IMR-90 (cell line): ENCODE data around the gene CD209. TPM values are rescaled to one million over a fixed set of nuclear protein-coding genes. Genes with fewer than 3 reads are reported as not detected.

Experiments used
- ATAC-seq: fragments of 200-7000 bp; cut with Tn5 transposase; 2 replicates; pipeline ENCODE4 v1.9.1; 2020; ENCODE audit warnings: low read depth, mild to moderate bottlenecking, moderate library complexity
- BruUV-seq: library from RNA; stranded (reverse); fragments of 400-500 nt; replicated peaks from 2 replicates; lab custom pipeline; 2021; lab: Mats Ljungman, UMichigan
- CTCF ChIA-PET: fragments of 300-600 bp; formaldehyde crosslinking; extraction: SDS; loops from one replicate; lab custom pipeline; 2021; ENCODE audit warnings: antibody characterized with exemption; lab: Yijun Ruan, JAX
- POLR2A ChIA-PET: fragments of 300-600 bp; sonication (Branson Sonifier 250); formaldehyde crosslinking; loops from one replicate; lab custom pipeline; 2022; ENCODE audit warnings: antibody characterized with exemption; ENCODE audit not compliant: unreplicated experiment; lab: Charles Lee
- DNase-seq: peaks from one replicate; pipeline ENCODE4 v3.0.0; 2013
- H2AFZ ChIP-seq: replicated peaks from 2 replicates; pipeline ENCODE3; 2013; ENCODE audit warnings: low read length, mild to moderate bottlenecking; ENCODE audit not compliant: poor library complexity
- H2AK5ac ChIP-seq: 2 replicates; pipeline ENCODE4 v1.6.1; 2013; ENCODE audit warnings: low read depth, low read length, inconsistent platforms
- H2AK9ac ChIP-seq: replicated peaks from 2 replicates; pipeline ENCODE3; 2013; ENCODE audit warnings: mild to moderate bottlenecking, low read depth, low read length, moderate library complexity; ENCODE audit not compliant: poor library complexity
- H2BK120ac ChIP-seq: 2 replicates; pipeline ENCODE4 v1.6.1; 2013; ENCODE audit warnings: low read depth, low read length, inconsistent platforms
- H2BK15ac ChIP-seq: 3 replicates; pipeline ENCODE4 v1.6.1; 2013; ENCODE audit warnings: low read depth, low read length, inconsistent platforms
- H2BK20ac ChIP-seq: 2 replicates; pipeline ENCODE4 v1.6.1; 2013; ENCODE audit warnings: low read depth, mild to moderate bottlenecking, inconsistent platforms, low read length, moderate library complexity
- H2BK5ac ChIP-seq: 2 replicates; pipeline ENCODE4 v1.6.1; 2013; ENCODE audit warnings: mild to moderate bottlenecking, low read depth, low read length, inconsistent platforms; ENCODE audit not compliant: poor library complexity, severe bottlenecking
- H3K14ac ChIP-seq: replicated peaks from 2 replicates; pipeline ENCODE4 v1.6.1; 2013; ENCODE audit warnings: low read depth, low read length, inconsistent platforms
- H3K18ac ChIP-seq: 2 replicates; pipeline ENCODE4 v1.6.1; 2013; ENCODE audit warnings: low read depth, low read length, control low read depth
- H3K23ac ChIP-seq: 2 replicates; pipeline ENCODE4 v1.6.1; 2013; ENCODE audit warnings: low read depth, low read length, inconsistent platforms
- H3K27ac ChIP-seq: 2 replicates; pipeline ENCODE4 v1.5.1; 2013; ENCODE audit warnings: mild to moderate bottlenecking, control low read depth, low read length; ENCODE audit not compliant: insufficient read depth
- H3K27me3 ChIP-seq: 2 replicates; pipeline ENCODE4 v1.6.1; 2013; ENCODE audit warnings: low read length; ENCODE audit not compliant: control insufficient read depth, insufficient read depth
- H3K36me3 ChIP-seq: 2 replicates; pipeline ENCODE4 v1.6.1; 2013; ENCODE audit warnings: low read length, mixed read lengths; ENCODE audit not compliant: control insufficient read depth, insufficient read depth
- H3K4ac ChIP-seq: 2 replicates; pipeline ENCODE4 v1.6.1; 2013; ENCODE audit warnings: low read depth, low read length, inconsistent platforms
- H3K4me1 ChIP-seq: 2 replicates; pipeline ENCODE4 v1.6.1; 2013; ENCODE audit warnings: low read length, mixed read lengths; ENCODE audit not compliant: control insufficient read depth, insufficient read depth
- H3K4me2 ChIP-seq: 2 replicates; pipeline ENCODE4 v1.6.1; 2013; ENCODE audit warnings: low read depth, mild to moderate bottlenecking, control low read depth, low read length, moderate library complexity
- H3K4me3 ChIP-seq: 2 replicates; pipeline ENCODE4 v1.5.1; 2013; ENCODE audit warnings: low read depth, mild to moderate bottlenecking, control low read depth, low read length, moderate library complexity; ENCODE audit not compliant: insufficient read depth
- H3K56ac ChIP-seq: 2 replicates; pipeline ENCODE4 v1.6.1; 2013; ENCODE audit warnings: low read length, inconsistent platforms; ENCODE audit not compliant: insufficient read depth; ENCODE audit errors: extremely low read depth
- H3K79me1 ChIP-seq, 2 experiments: 2 replicates each; pipeline ENCODE4 v1.6.1; 2013; ENCODE audit warnings: low read length in 2 of 2, inconsistent platforms in 1 of 2, low read depth in 1 of 2
- H3K9ac ChIP-seq: 2 replicates; pipeline ENCODE4 v1.6.1; 2013; ENCODE audit warnings: low read depth, low read length, control low read depth
- H3K9me1 ChIP-seq: 2 replicates; pipeline ENCODE4 v1.6.1; 2013; ENCODE audit warnings: low read length, inconsistent platforms; ENCODE audit not compliant: insufficient read depth
- H3K9me3 ChIP-seq: 2 replicates; pipeline ENCODE4 v1.6.1; 2013; ENCODE audit warnings: low read length; ENCODE audit not compliant: control insufficient read depth, insufficient read depth
- H4K20me1 ChIP-seq: 2 replicates; pipeline ENCODE4 v1.6.1; 2013; ENCODE audit warnings: low read length, inconsistent platforms; ENCODE audit not compliant: insufficient read depth
- H4K5ac ChIP-seq: 2 replicates; pipeline ENCODE4 v1.6.1; 2013; ENCODE audit warnings: mild to moderate bottlenecking, low read depth, low read length, control low read depth
- H4K8ac ChIP-seq, 2 experiments: 2 replicates each; pipeline ENCODE4 v1.6.1; 2013; ENCODE audit warnings: low read depth in 2 of 2, low read length in 2 of 2, control low read depth in 1 of 2, inconsistent platforms in 1 of 2
- H4K91ac ChIP-seq: 2 replicates; pipeline ENCODE4 v1.6.1; 2013; ENCODE audit warnings: low read depth, low read length, inconsistent platforms; ENCODE audit not compliant: insufficient read depth
- CEBPB ChIP-seq: IDR thresholded peaks from 2 replicates; pipeline ENCODE4 v1.6.1; 2012; ENCODE audit warnings: low read depth, low read length, improper control_type of control experiment
- MAFK ChIP-seq: IDR thresholded peaks from 2 replicates; pipeline ENCODE4 v1.6.1; 2012; ENCODE audit warnings: low read depth, low read length, improper control_type of control experiment
- MAZ ChIP-seq: IDR thresholded peaks from 2 replicates; pipeline ENCODE4 v1.6.1; 2012; ENCODE audit warnings: low read depth, mild to moderate bottlenecking, low read length, improper control_type of control experiment, moderate library complexity, borderline replicate concordance
- MXI1 ChIP-seq: IDR thresholded peaks from 2 replicates; pipeline ENCODE4 v1.6.1; 2012; ENCODE audit warnings: low read depth, mild to moderate bottlenecking, low read length, moderate library complexity, borderline replicate concordance
- RAD21 ChIP-seq: IDR thresholded peaks from 2 replicates; pipeline ENCODE4 v1.6.1; 2012; ENCODE audit warnings: low read length, improper control_type of control experiment
- RFX5 ChIP-seq: IDR thresholded peaks from 2 replicates; pipeline ENCODE4 v1.8.0; 2012; ENCODE audit warnings: low read depth, mild to moderate bottlenecking, low read length, moderate library complexity
- SMC3 ChIP-seq: fragments of 150-350 bp; IDR thresholded peaks from 2 replicates; pipeline ENCODE4 v1.6.1; 2016; ENCODE audit warnings: low read depth, mild to moderate bottlenecking, antibody characterized with exemption, low read length, moderate library complexity
- WGBS, 2 experiments: methylation state at CpG; one replicate each; pipeline versions ENCODE4 v1.1.5 to v1.1.7; 2013; ENCODE audit warnings: missing lambda C conversion rate in 2 of 2; ENCODE audit not compliant: insufficient read length in 1 of 2; ENCODE audit errors: extremely low coverage in 2 of 2; 5-methylcytosine and 5-hydroxymethylcytosine counted together
- dilution Hi-C: fragments of 300-500 bp; cut with HindIII; formaldehyde crosslinking; loops from one replicate; pipeline ENCODE4 v1.14.3; 2018; ENCODE audit warnings: low sequenced_read_pairs; ENCODE audit not compliant: unreplicated experiment
- in situ Hi-C: fragments of 300-500 bp; cut with MboI; formaldehyde crosslinking; loops from 3 replicates; pipeline ENCODE4 v1.14.3; 2019; ENCODE audit warnings: low sequenced_read_pairs, inconsistent platforms, mixed read lengths
- intact Hi-C: fragments of 100-400 bp; cut with micrococcal nuclease; formaldehyde crosslinking; loops from 2 replicates; pipeline ENCODE4 v1.10.0; 2022
- polyA plus RNA-seq, 3 experiments: library from polyadenylated mRNA; depleted of rRNA; stranded (reverse); fragments of >200 nt; gene quantifications; 2 replicates each; pipeline ENCODE4 v1.2.3, GENCODE V29; 2012; ENCODE audit warnings: low replicate concordance in 1 of 3
- total RNA-seq: library from RNA; depleted of rRNA; stranded (reverse); fragments of >200 nt; gene quantifications from 2 replicates; pipeline ENCODE4 v1.2.3, GENCODE V29; 2012
- TF ChIP-seq, protein P1 (sequence below): fragments of 150-350 bp; IDR thresholded peaks from 2 replicates; pipeline ENCODE4 v1.6.1; 2016; ENCODE audit warnings: low read depth, mild to moderate bottlenecking, low read length, moderate library complexity, borderline replicate concordance
- TF ChIP-seq, protein P2 (sequence below): conservative IDR thresholded peaks from 2 replicates; pipeline ENCODE4 v1.5.1; 2012; ENCODE audit warnings: mild to moderate bottlenecking, low read depth, low read length, improper control_type of control experiment

CD209 gene
- total and polyA plus RNA-seq, 2 of the 4 experiments (the other 2 are of a cell fraction), result not detected

DNA sequence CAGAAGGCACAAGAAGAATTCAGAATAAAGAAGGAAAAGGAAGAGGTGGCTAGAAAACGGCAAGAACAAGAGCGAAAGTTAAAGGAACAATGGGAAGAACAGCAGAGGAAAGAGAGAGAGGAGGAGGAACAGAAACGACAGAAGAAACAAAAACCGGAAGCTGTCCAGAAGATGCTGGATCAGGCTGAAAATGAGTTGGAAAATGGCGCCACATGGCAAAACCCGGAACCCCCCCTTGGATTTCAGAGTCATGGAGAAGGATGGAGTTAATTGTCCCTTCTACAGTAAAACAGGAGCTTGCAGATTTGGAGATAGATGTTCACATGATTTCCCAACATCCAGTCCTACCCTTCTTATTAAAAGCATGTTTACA is 6.7 kb downstream of the CD209 start:
- Histone ChIP-seq H2AK9ac (no peak overlapping the region), H3K27ac (no peak overlapping the region), H3K27me3 (peaks cover 15% of the 10 kb centered on the region), H3K9me1 (no peaks in the 10 kb centered on the region), H2BK5ac (no peak overlapping the region), H4K5ac (no peak overlapping the region), H3K9me3 (no peaks in the 10 kb centered on the region), H2AK5ac (no peak overlapping the region), H3K23ac (no peak overlapping the region), H3K4me3 (no peak overlapping the region), H4K8ac (no peak overlapping the region), H4K91ac (no peak overlapping the region), H2BK120ac (no peak overlapping the region), H3K36me3 (no peaks in the 10 kb centered on the region), H3K14ac (no peak overlapping the region), H2BK20ac (no peak overlapping the region), H3K56ac (no peak overlapping the region), H3K18ac (no peak overlapping the region), H3K79me1 (no peaks in the 10 kb centered on the region), H4K20me1 (no peaks in the 10 kb centered on the region), H3K4me1 (no peaks in the 10 kb centered on the region), H3K4ac (no peak overlapping the region), H2AFZ (no peak overlapping the region), H3K9ac (no peak overlapping the region), H3K4me2 (no peak overlapping the region), H2BK15ac (no peak overlapping the region)
- intact Hi-C loops, result no loop called here
- ChIA-PET CTCF (no interaction called here), POLR2A (no interaction called here)
- dilution Hi-C loops, result no loop called here
- no peak for ATAC-seq
- in situ Hi-C loops, result no loop called here
- WGBS, 2 experiments, result 60% methylated on average over 2 of the region's 6 CpGs; no CpG with 5 or more reads in 1 of the 2 experiments
- BruUV-seq, result no TSS peak
- DNase-seq, result no peak
- TF ChIP-seq SMC3 (no peak), MXI1 (no peak), CEBPB (no peak), MAZ (no peak), RFX5 (no peak), MAFK (no peak), RAD21 (no peak)
- TF ChIP-seq, protein P1, sequence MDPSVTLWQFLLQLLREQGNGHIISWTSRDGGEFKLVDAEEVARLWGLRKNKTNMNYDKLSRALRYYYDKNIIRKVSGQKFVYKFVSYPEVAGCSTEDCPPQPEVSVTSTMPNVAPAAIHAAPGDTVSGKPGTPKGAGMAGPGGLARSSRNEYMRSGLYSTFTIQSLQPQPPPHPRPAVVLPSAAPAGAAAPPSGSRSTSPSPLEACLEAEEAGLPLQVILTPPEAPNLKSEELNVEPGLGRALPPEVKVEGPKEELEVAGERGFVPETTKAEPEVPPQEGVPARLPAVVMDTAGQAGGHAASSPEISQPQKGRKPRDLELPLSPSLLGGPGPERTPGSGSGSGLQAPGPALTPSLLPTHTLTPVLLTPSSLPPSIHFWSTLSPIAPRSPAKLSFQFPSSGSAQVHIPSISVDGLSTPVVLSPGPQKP, result no peak
- TF ChIP-seq, protein P2, sequence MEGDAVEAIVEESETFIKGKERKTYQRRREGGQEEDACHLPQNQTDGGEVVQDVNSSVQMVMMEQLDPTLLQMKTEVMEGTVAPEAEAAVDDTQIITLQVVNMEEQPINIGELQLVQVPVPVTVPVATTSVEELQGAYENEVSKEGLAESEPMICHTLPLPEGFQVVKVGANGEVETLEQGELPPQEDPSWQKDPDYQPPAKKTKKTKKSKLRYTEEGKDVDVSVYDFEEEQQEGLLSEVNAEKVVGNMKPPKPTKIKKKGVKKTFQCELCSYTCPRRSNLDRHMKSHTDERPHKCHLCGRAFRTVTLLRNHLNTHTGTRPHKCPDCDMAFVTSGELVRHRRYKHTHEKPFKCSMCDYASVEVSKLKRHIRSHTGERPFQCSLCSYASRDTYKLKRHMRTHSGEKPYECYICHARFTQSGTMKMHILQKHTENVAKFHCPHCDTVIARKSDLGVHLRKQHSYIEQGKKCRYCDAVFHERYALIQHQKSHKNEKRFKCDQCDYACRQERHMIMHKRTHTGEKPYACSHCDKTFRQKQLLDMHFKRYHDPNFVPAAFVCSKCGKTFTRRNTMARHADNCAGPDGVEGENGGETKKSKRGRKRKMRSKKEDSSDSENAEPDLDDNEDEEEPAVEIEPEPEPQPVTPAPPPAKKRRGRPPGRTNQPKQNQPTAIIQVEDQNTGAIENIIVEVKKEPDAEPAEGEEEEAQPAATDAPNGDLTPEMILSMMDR, result no peak
